ENCODE measurements around the gene TMEM219.

DNA sequence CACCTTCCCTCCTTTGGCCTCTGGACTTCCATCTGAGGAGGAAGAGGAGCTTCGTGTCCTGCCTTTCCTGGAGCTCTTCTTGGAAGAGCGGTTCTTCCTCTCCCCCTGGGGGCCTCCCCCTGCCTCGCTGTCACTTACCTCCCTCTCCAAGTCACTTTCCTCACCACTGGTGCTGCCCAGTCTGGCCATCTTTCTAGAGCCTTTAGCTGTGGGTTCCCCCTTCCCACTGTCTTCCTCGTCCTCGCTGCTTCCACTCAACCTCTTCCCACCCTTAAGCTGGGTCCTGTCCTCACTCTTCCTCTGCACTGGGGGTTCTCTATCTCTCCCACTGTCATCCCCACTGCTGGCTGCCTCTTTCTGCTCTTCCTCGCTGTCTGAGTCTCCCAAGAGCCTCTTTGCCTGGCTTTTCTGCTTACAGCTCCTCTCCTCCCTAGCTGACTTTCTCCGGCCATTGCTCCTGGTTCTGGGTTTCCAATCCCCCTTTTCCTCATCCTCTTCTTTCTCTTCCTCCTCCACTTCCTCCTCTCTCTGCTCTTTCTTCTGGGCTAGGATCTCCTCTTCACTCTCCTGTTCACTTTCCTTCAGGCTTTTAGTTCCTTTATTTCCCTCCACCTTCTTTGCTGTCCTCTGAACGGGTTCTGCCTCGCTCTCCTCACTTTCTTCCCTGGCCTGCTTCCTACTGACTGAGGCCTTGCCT, 32.2 kb downstream of the TMEM219 start:
- TF ChIP-seq, protein P1, sequence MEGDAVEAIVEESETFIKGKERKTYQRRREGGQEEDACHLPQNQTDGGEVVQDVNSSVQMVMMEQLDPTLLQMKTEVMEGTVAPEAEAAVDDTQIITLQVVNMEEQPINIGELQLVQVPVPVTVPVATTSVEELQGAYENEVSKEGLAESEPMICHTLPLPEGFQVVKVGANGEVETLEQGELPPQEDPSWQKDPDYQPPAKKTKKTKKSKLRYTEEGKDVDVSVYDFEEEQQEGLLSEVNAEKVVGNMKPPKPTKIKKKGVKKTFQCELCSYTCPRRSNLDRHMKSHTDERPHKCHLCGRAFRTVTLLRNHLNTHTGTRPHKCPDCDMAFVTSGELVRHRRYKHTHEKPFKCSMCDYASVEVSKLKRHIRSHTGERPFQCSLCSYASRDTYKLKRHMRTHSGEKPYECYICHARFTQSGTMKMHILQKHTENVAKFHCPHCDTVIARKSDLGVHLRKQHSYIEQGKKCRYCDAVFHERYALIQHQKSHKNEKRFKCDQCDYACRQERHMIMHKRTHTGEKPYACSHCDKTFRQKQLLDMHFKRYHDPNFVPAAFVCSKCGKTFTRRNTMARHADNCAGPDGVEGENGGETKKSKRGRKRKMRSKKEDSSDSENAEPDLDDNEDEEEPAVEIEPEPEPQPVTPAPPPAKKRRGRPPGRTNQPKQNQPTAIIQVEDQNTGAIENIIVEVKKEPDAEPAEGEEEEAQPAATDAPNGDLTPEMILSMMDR (IDR thresholded peaks at IDR 0.05; ENCODE audit: extremely low read depth in 1 of 2, insufficient read depth in 1 of 2, low read depth in 1 of 2, low read length in 2 of 2): no peak
- TF ChIP-seq JUN (IDR thresholded peaks at IDR 0.05; ENCODE audit: borderline replicate concordance, insufficient read depth, insufficient read length, low read depth) (no peak), POLR2A (IDR thresholded peaks at IDR 0.05; ENCODE audit: low read depth, low read length) (no peak), MYC (IDR thresholded peaks at IDR 0.05; ENCODE audit: low read depth, low read length) (no peak), POLR2AphosphoS5 (IDR thresholded peaks at IDR 0.05; ENCODE audit: insufficient read depth, low read depth, low read length) (no peak), GATA2 (IDR thresholded peaks at IDR 0.05; ENCODE audit: insufficient read depth, insufficient read length, low read depth, low read length) (no peak)
